ENCODE results near the gene PTK7. TPM values are rescaled to one million over a fixed set of nuclear protein-coding genes. Genes with fewer than 3 reads are reported as not detected.

The PTK7 gene
- total and polyA plus RNA-seq, 2 of the 8 experiments (the other 6 are each of a cell fraction or from before 2014, with no cell fraction given): 110 to 138 TPM

- H2BK15ac ChIP-seq (ENCODE audit: low read length): no peak overlapping the region
- TF ChIP-seq POLR2AphosphoS5 (IDR thresholded peaks at IDR 0.05; ENCODE audit: low read depth, low read length): no peak
- no peak for TF ChIP-seq KDM5A (IDR thresholded peaks at IDR 0.05; ENCODE audit: low read length)
- TF ChIP-seq BACH1 (IDR thresholded peaks at IDR 0.05; ENCODE audit: low read length): no peak
- no peak for TF ChIP-seq CTBP2 (IDR thresholded peaks at IDR 0.05; ENCODE audit: borderline replicate concordance, insufficient read depth, insufficient read length, low read length)
- no peak for TF ChIP-seq SIX5 (IDR thresholded peaks at IDR 0.05; ENCODE audit: low read depth, low read length)
- no peak for TF ChIP-seq KDM4A (IDR thresholded peaks at IDR 0.05; ENCODE audit: low read depth, low read length, severe bottlenecking)
- TF ChIP-seq YY1 (IDR thresholded peaks at IDR 0.05; ENCODE audit: low read depth, low read length): no peak
Measured at GRCh38 chr6:43097502-43097901, 21.4 kb downstream of the PTK7 start.

More at GRCh38 chr6:43097502-43097901, 21.4 kb downstream of the PTK7 start:
- Histone ChIP-seq H3K4ac (replicated peaks; ENCODE audit: insufficient read length, low read depth, low read length) (no peak overlapping the region), H3K9me3 (ENCODE audit: insufficient read depth in 2 of 2, low read depth in 1 of 2, low read length in 1 of 2) (no peaks in the 10 kb centered on the region), H3K36me3 (ENCODE audit: control insufficient read depth in 2 of 4, insufficient read depth in 4 of 4, low read length in 3 of 4) (no peaks in the 10 kb centered on the region), H2BK20ac (ENCODE audit: low read length) (no peak overlapping the region), H3K23ac (ENCODE audit: insufficient read length) (no peak overlapping the region), H3K27ac (ENCODE audit: low read depth, low read length) (no peak overlapping the region), H2AK5ac (ENCODE audit: low read depth, low read length) (peak overlapping the region; percentile 72; the same call in 1 of the 2 replicates), H4K91ac (replicated peaks; ENCODE audit: insufficient read length, low read length) (peak overlapping the region; percentile 45), H2BK5ac (ENCODE audit: low read depth, low read length) (no peak overlapping the region), H2BK120ac (replicated peaks; ENCODE audit: low read depth, low read length) (no peak overlapping the region), H3K4me1 (replicated peaks in 1 of 4; ENCODE audit: control insufficient read depth in 3 of 4, insufficient read depth in 4 of 4, low read length in 3 of 4) (peaks cover 10 to 23% (median 13%) of the 10 kb centered on the region in 4 experiments; a peak in 6 of 7 replicates), H3K4me3 (ENCODE audit: extremely low read depth in 1 of 4, insufficient read depth in 2 of 4, low read depth in 3 of 4, low read length in 4 of 4) (no peak overlapping the region), H4K20me1 (replicated peaks in 1 of 2; ENCODE audit: control insufficient read depth in 1 of 2, insufficient read depth in 2 of 2, low read length in 2 of 2) (peaks cover 0 to 2% of the 10 kb centered on the region in 2 experiments), H3K14ac (ENCODE audit: insufficient read length) (no peak overlapping the region), H3K79me2 (ENCODE audit: control insufficient read depth in 1 of 2, insufficient read depth in 2 of 2, low read length in 2 of 2) (peaks cover 7 to 79% of the 10 kb centered on the region in 2 experiments; a peak in 3 of 4 replicates), H3K18ac (ENCODE audit: extremely low read depth, low read length) (no peak overlapping the region), H2AFZ (ENCODE audit: low read length) (no peak overlapping the region), H3K9ac (replicated peaks in 1 of 4; ENCODE audit: extremely low read depth in 1 of 4, low read depth in 3 of 4, low read length in 3 of 4) (no peak overlapping the region), H4K5ac (ENCODE audit: insufficient read length, low read depth, low read length) (no peak overlapping the region), H4K8ac (ENCODE audit: extremely low read depth, insufficient read depth, low read length) (no peak overlapping the region), H3K56ac (replicated peaks; ENCODE audit: insufficient read length, low read depth, low read length) (no peak overlapping the region), H2BK12ac (ENCODE audit: low read depth, low read length) (peak overlapping the region; percentile 18; the same call in 1 of the 2 replicates), H3K23me2 (ENCODE audit: low read depth, low read length) (no peaks in the 10 kb centered on the region), H3K27me3 (replicated peaks in 1 of 4; ENCODE audit: control insufficient read depth in 3 of 4, extremely low read depth in 1 of 4, insufficient read depth in 3 of 4, low read length in 3 of 4) (no peaks in the 10 kb centered on the region), H3K79me1 (ENCODE audit: low read depth, low read length) (peaks cover 10% of the 10 kb centered on the region), H3K4me2 (ENCODE audit: insufficient read depth in 1 of 2, low read depth in 2 of 2, low read length in 2 of 2) (no peak overlapping the region)
- DNase-seq (ENCODE audit: low read depth in 1 of 2, low spot score in 2 of 2) (no peak), FAIRE-seq (no peak)
- whole genome bisulfite sequencing, 2 experiments (ENCODE audit: extremely low coverage in 1 of 2, insufficient coverage in 1 of 2, insufficient read length in 1 of 2, insufficient replicate concordance in 2 of 2, low coverage in 1 of 2, low lambda C conversion rate in 2 of 2, missing lambda C conversion rate in 1 of 2): 90% methylated on average over 4 of the region's 4 CpGs; no CpG with 5 or more reads in 1 of the 2 experiments
- POLR2A ChIA-PET (ENCODE audit: partially characterized antibody): interaction anchor here (0.9 to 3.2 kb wide), 4 partner anchors 14 to 44 kb away, joined by 3 to 13 read pairs (median 8); partner anchors contain the start of genes CUL7 and PTK7
- CTCF ChIA-PET (ENCODE audit: partially characterized antibody): interaction anchor here (0.6 to 2.4 kb wide), 8 partner anchors 10 to 74 kb away, joined by 3 to 11 read pairs (median 4); partner anchors contain the start of gene PTK7
